ENCODE results near the gene FUS. TPM values are rescaled to one million over a fixed set of nuclear protein-coding genes. Genes with fewer than 3 reads are reported as not detected.

The FUS gene
- polyA plus RNA-seq, 4 donors: 577 to 823 (median 699) TPM

GRCh38 chr16:31200821-31201568 lies 21.1 kb downstream of the FUS start:
- DNase-seq (ENCODE audit: low read depth in 4 of 4, low spot score in 3 of 4): no peak

GRCh38 chr16:31201582-31202413 lies 21.9 kb downstream of the FUS start:
- DNase-seq (ENCODE audit: low read depth in 4 of 4, low spot score in 3 of 4): no peak

- no peak for DNase-seq (ENCODE audit: low read depth in 4 of 4, low spot score in 3 of 4)
Observed at GRCh38 chr16:31202414-31203375, 22.8 kb downstream of the FUS start, which contains the start of gene PYCARD. PYCARD (minus strand) TSS chr16:31202760; CDS start chr16:31202690, 70 bp downstream.

- DNase-seq (ENCODE audit: low read depth in 4 of 4, low spot score in 3 of 4): no peak
Observed at GRCh38 chr16:31204871-31205666, 25.1 kb downstream of the FUS start.

GRCh38 chr16:31206776-31207175 lies 26.8 kb downstream of the FUS start:
- no peak for DNase-seq (ENCODE audit: low read depth in 4 of 4, low spot score in 3 of 4)

- DNase-seq (ENCODE audit: low read depth in 4 of 4, low spot score in 3 of 4): no peak
Observed at GRCh38 chr16:31213342-31213741, 33.4 kb downstream of the FUS start.

GRCh38 chr16:31213877-31214707 lies 34.2 kb downstream of the FUS start, which contains the start of gene TRIM72:
TRIM72 (plus strand) TSS chr16:31214119; CDS start chr16:31214739, 620 bp downstream.
- DNase-seq (ENCODE audit: low read depth in 4 of 4, low spot score in 3 of 4): no peak

- DNase-seq (ENCODE audit: low read depth in 4 of 4, low spot score in 3 of 4): no peak
Observed at GRCh38 chr16:31214708-31215286, 34.9 kb downstream of the FUS start.

GRCh38 chr16:31215287-31216162 lies 35.6 kb downstream of the FUS start:
- DNase-seq (ENCODE audit: low read depth in 4 of 4, low spot score in 3 of 4): no peak

- DNase-seq (ENCODE audit: low read depth in 4 of 4, low spot score in 3 of 4): no peak
Observed at GRCh38 chr16:31216422-31217135, 36.6 kb downstream of the FUS start, which contains the start of gene PYDC1. PYDC1 (minus strand) TSS chr16:31217135; CDS start chr16:31217028, 107 bp downstream.

GRCh38 chr16:31217136-31217530 lies 37.2 kb downstream of the FUS start:
- no peak for DNase-seq (ENCODE audit: low read depth in 4 of 4, low spot score in 3 of 4)

GRCh38 chr16:31219154-31219741 lies 39.3 kb downstream of the FUS start:
- no peak for DNase-seq (ENCODE audit: low read depth in 4 of 4, low spot score in 3 of 4)

- no peak for DNase-seq (ENCODE audit: low read depth in 4 of 4, low spot score in 3 of 4)
Observed at GRCh38 chr16:31221357-31222160, 41.6 kb downstream of the FUS start.

GRCh38 chr16:31223044-31223443 lies 43.1 kb downstream of the FUS start:
- DNase-seq (ENCODE audit: low read depth in 4 of 4, low spot score in 3 of 4): no peak

Measured in left renal pelvis (tissue), 4 donors.